Subcutaneous adipose tissue (tissue), 4 donors: ENCODE results near the gene TCEA2. TPM values are rescaled to one million over a fixed set of nuclear protein-coding genes. Genes with fewer than 3 reads are reported as not detected.

Source experiments
- total RNA-seq, 4 donors: library from RNA; depleted of rRNA; stranded (reverse); fragments of >200 nt; gene quantifications; one replicate each; pipeline ENCODE4 v1.1.0, GENCODE V29; 2016
- TF ChIP-seq, protein P1 (sequence below): fragments of 450-650 bp; IDR thresholded peaks from one replicate; pipeline ENCODE4 v1.5.1; 2016; ENCODE audit warnings: low read depth, mild to moderate bottlenecking, control low read depth, antibody characterized with exemption, moderate library complexity

The TCEA2 gene
- total RNA-seq, 4 donors from 2014 or later = 30.8 to 36.9 (median 33.2) TPM

DNA sequence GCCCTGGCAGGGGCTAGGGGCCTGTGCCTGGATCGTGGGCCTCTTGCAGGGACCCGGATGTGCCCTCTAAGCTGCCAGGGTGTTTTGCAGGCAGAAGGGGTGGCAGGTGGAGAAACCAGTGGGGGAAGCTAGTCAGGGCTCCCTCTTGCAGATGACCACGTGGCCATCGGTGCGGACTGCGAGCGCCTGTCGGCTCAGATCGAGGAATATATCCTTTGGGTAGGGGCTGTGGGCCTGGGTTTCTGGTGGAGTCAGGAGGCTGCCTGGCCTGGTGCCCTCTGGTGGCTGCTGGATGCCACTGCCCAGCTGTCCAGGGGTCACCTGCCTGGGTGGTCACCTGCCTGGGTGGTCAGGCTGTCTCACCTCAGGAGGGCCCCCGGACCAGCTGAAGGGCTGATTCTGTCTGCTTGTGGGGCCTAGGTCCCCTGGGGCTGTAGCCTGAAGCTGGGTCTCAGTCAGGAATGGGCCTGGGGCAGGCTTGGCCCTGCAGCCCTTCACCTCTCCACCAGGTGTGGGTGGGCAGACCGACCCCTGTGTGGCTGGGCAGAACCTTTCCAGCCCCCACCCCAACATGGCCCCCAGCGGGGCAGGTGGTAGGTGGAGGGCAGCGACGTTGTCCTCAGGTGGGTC is 6.7 kb downstream of the TCEA2 start:
- TF ChIP-seq, protein P1, sequence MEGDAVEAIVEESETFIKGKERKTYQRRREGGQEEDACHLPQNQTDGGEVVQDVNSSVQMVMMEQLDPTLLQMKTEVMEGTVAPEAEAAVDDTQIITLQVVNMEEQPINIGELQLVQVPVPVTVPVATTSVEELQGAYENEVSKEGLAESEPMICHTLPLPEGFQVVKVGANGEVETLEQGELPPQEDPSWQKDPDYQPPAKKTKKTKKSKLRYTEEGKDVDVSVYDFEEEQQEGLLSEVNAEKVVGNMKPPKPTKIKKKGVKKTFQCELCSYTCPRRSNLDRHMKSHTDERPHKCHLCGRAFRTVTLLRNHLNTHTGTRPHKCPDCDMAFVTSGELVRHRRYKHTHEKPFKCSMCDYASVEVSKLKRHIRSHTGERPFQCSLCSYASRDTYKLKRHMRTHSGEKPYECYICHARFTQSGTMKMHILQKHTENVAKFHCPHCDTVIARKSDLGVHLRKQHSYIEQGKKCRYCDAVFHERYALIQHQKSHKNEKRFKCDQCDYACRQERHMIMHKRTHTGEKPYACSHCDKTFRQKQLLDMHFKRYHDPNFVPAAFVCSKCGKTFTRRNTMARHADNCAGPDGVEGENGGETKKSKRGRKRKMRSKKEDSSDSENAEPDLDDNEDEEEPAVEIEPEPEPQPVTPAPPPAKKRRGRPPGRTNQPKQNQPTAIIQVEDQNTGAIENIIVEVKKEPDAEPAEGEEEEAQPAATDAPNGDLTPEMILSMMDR = no peak

DNA sequence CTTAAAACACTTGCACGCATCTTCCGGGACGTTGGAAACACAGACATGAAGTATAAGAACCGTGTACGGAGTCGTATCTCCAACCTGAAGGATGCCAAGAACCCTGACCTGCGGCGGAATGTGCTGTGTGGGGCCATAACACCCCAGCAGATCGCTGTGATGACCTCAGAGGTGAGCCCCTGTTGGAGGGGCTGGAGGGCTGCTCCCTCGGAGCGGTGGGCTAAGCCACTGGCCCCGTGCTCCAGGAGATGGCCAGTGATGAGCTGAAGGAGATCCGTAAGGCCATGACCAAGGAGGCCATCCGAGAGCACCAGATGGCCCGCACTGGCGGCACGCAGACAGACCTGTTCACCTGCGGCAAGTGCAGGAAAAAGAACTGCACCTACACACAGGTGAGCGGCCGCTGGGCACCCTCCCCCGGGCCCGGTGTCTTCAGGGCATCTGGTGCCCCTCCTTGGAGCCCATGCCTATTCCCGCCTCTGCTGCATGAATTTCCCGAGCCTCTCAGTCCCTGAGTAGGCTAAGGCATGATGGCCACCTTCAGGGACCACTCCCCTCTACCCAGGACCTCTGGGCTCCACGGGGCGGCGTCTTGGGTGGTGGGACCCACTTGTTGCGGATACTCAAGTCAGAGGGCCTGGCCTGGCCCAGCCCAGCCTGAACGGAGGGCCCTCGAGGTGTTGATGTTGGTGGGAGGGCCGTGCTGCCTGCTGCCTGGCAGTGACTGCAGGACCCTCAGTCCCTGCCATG is 7.4 kb downstream of the TCEA2 start:
- TF ChIP-seq, protein P1 = no peak

DNA sequence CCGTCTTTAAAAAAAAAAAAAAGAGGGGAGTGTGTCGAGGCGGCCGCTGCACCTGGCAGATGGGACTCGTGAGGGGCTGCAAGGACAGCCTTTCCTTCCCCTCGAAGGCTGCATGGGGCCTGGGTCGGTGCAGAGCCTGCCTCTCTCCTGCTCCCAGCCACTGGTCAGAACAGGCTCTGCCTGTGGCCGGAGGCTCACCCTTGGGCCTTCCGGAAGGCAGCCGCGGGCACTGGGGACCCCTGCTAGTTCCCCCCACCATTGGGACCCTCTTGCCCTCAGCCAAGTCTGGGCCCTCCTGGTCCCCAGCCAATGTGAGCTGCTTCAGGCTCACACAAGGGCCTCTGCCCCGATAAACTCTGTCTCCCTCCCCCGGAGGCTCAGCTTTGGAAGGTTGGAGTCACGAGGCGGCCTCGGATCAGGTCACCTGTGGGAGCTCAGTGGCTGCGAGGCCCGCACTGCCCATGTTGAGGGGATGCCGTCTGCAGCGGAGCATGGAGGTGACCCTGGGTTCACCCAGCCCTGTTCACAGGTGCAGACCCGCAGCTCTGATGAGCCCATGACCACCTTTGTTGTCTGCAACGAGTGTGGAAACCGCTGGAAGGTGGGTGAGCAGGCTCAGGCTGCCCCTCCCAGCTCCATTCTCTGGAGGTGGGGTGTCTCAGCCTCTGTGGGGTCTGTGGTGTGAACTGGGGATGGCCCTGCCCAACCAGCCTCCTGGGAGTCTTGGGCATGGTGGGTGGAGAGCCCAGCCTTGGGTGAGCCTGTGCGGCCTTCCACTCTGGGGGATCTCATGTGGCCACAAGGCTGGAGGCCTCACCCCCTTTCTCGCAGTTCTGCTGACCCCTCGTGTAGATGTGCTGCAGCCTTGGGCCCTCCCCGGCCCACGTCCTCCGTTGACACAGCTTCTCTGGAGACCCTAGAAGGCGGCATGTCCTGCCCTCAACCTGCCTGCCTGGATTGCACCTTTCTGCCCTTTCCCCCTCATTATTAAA is 8.6 kb downstream of the TCEA2 start:
- TF ChIP-seq, protein P1 = no peak

DNA sequence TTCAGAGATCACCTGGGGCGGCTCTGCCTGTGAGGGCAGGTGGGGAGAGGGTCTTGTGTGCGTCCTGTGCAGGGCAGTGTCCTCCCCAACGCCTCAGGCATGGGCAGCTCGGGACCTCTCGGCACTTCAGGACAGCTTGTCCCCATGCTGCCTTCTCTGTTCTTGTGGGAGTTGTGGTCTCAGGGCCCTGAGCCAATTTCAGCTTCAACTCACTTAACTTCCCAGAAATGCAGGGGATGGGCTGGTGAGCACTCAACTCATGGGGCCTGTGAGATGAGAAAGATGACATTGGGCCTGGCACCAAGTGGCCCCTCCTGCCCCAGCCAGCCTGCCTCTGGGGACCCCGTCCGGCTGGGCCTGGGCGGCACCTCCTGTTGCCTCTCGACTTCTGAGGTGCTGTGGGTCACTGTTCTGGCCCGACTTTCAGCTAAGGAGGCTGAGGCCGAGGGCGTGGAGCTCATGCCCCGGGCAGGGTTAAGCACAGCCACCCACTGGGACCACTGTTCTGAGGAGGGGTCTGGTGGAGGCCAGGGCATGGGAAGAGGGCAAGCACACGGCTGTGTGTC is 9.6 kb downstream of the TCEA2 start:
- TF ChIP-seq, protein P1 = no peak

DNA sequence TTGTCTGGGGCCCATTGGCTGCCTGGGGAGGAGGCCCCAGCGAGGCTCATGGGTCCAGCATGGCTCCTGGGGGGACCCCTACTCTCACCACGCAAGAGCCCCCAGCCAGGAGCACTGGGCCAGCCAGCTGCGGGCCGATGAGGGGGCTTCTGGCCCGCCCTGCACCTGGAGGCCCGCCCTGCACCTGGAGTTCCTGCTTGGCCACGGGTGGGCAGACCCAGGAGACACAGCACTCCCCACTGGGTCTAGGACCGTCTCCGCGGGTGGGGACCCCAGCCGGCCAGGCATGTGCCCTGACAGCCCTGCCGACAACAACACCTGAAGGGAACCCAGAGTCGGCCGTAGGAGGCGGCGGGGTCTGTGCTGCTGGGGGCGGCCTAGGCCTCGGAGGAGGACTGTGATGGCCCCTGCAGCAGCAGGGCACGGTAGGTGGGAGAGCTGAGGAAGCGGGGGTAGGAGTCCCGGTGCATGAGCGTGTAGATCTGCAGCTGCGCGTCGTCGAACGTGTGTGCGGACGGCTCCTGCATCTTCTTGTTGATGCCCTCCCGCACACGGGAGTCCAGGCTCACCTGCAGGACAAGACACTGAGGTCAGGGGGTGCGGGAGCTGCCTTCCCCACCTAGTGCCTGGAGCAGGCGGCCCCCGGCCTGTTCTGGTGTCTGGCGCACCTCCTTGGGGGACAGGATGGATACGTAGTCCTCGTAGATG is 10.6 kb downstream of the TCEA2 start:
- TF ChIP-seq, protein P1 = no peak

DNA sequence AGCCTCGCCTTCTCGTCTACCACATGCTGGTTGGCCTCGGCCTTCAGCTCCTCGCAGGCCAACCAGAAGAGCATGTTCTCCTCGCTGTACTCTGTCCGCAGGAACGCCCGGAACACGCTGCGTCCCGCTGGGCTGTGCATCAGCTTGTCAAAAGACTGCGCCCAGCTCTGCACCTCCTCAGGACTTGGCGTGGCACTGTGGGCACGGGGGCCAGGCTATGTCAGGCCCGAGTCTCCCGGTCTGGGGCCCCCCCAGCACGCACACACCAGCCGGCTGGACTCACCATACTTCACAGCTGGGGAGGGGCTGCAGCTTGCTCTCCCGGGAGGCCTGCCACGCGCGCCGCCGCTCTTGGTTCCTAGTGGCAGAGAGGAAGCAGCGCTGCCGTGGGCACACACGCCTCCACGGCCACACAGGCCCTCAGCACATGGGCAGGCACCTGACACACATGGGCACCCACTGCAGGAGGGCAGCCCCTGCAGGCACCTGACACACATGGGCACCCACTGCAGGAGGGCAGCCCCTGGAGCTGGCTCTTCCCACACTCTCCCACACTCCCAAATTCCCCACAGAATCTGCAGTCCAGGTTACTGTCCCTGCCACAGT is 11.3 kb downstream of the TCEA2 start:
- TF ChIP-seq, protein P1 = no peak
